IMR-90 (cell line): ENCODE measurements around the gene GLIS1. TPM values are rescaled to one million over a fixed set of nuclear protein-coding genes. Genes with fewer than 3 reads are reported as not detected.

ENCODE experiments used
- ATAC-seq: fragments of 200-7000 bp; cut with Tn5 transposase; 2 replicates; pipeline ENCODE4 v1.9.1; 2020; ENCODE audit warnings: low read depth, mild to moderate bottlenecking, moderate library complexity
- BruUV-seq: library from RNA; stranded (reverse); fragments of 400-500 nt; replicated peaks from 2 replicates; lab custom pipeline; 2021; lab: Mats Ljungman, UMichigan
- CTCF ChIA-PET: fragments of 300-600 bp; formaldehyde crosslinking; extraction: SDS; loops from one replicate; lab custom pipeline; 2021; ENCODE audit warnings: antibody characterized with exemption; lab: Yijun Ruan, JAX
- POLR2A ChIA-PET: fragments of 300-600 bp; sonication (Branson Sonifier 250); formaldehyde crosslinking; loops from one replicate; lab custom pipeline; 2022; ENCODE audit warnings: antibody characterized with exemption; ENCODE audit not compliant: unreplicated experiment; lab: Charles Lee
- DNase-seq: peaks from one replicate; pipeline ENCODE4 v3.0.0; 2013
- H2AFZ ChIP-seq: replicated peaks from 2 replicates; pipeline ENCODE3; 2013; ENCODE audit warnings: low read length, mild to moderate bottlenecking; ENCODE audit not compliant: poor library complexity
- H2AK5ac ChIP-seq: 2 replicates; pipeline ENCODE4 v1.6.1; 2013; ENCODE audit warnings: low read depth, low read length, inconsistent platforms
- H2AK9ac ChIP-seq: replicated peaks from 2 replicates; pipeline ENCODE3; 2013; ENCODE audit warnings: mild to moderate bottlenecking, low read depth, low read length, moderate library complexity; ENCODE audit not compliant: poor library complexity
- H2BK120ac ChIP-seq: 2 replicates; pipeline ENCODE4 v1.6.1; 2013; ENCODE audit warnings: low read depth, low read length, inconsistent platforms
- H2BK15ac ChIP-seq: 3 replicates; pipeline ENCODE4 v1.6.1; 2013; ENCODE audit warnings: low read depth, low read length, inconsistent platforms
- H2BK20ac ChIP-seq: 2 replicates; pipeline ENCODE4 v1.6.1; 2013; ENCODE audit warnings: low read depth, mild to moderate bottlenecking, inconsistent platforms, low read length, moderate library complexity
- H2BK5ac ChIP-seq: 2 replicates; pipeline ENCODE4 v1.6.1; 2013; ENCODE audit warnings: mild to moderate bottlenecking, low read depth, low read length, inconsistent platforms; ENCODE audit not compliant: poor library complexity, severe bottlenecking
- H3K14ac ChIP-seq: replicated peaks from 2 replicates; pipeline ENCODE4 v1.6.1; 2013; ENCODE audit warnings: low read depth, low read length, inconsistent platforms
- H3K18ac ChIP-seq: 2 replicates; pipeline ENCODE4 v1.6.1; 2013; ENCODE audit warnings: low read depth, low read length, control low read depth
- H3K23ac ChIP-seq: 2 replicates; pipeline ENCODE4 v1.6.1; 2013; ENCODE audit warnings: low read depth, low read length, inconsistent platforms
- H3K27ac ChIP-seq: 2 replicates; pipeline ENCODE4 v1.5.1; 2013; ENCODE audit warnings: mild to moderate bottlenecking, control low read depth, low read length; ENCODE audit not compliant: insufficient read depth
- H3K27me3 ChIP-seq: 2 replicates; pipeline ENCODE4 v1.6.1; 2013; ENCODE audit warnings: low read length; ENCODE audit not compliant: control insufficient read depth, insufficient read depth
- H3K36me3 ChIP-seq: 2 replicates; pipeline ENCODE4 v1.6.1; 2013; ENCODE audit warnings: low read length, mixed read lengths; ENCODE audit not compliant: control insufficient read depth, insufficient read depth
- H3K4ac ChIP-seq: 2 replicates; pipeline ENCODE4 v1.6.1; 2013; ENCODE audit warnings: low read depth, low read length, inconsistent platforms
- H3K4me1 ChIP-seq: 2 replicates; pipeline ENCODE4 v1.6.1; 2013; ENCODE audit warnings: low read length, mixed read lengths; ENCODE audit not compliant: control insufficient read depth, insufficient read depth
- H3K4me2 ChIP-seq: 2 replicates; pipeline ENCODE4 v1.6.1; 2013; ENCODE audit warnings: low read depth, mild to moderate bottlenecking, control low read depth, low read length, moderate library complexity
- H3K4me3 ChIP-seq: 2 replicates; pipeline ENCODE4 v1.5.1; 2013; ENCODE audit warnings: low read depth, mild to moderate bottlenecking, control low read depth, low read length, moderate library complexity; ENCODE audit not compliant: insufficient read depth
- H3K56ac ChIP-seq: 2 replicates; pipeline ENCODE4 v1.6.1; 2013; ENCODE audit warnings: low read length, inconsistent platforms; ENCODE audit not compliant: insufficient read depth; ENCODE audit errors: extremely low read depth
- H3K79me1 ChIP-seq, 2 experiments: 2 replicates each; pipeline ENCODE4 v1.6.1; 2013; ENCODE audit warnings: low read length in 2 of 2, inconsistent platforms in 1 of 2, low read depth in 1 of 2
- H3K9ac ChIP-seq: 2 replicates; pipeline ENCODE4 v1.6.1; 2013; ENCODE audit warnings: low read depth, low read length, control low read depth
- H3K9me1 ChIP-seq: 2 replicates; pipeline ENCODE4 v1.6.1; 2013; ENCODE audit warnings: low read length, inconsistent platforms; ENCODE audit not compliant: insufficient read depth
- H3K9me3 ChIP-seq: 2 replicates; pipeline ENCODE4 v1.6.1; 2013; ENCODE audit warnings: low read length; ENCODE audit not compliant: control insufficient read depth, insufficient read depth
- H4K20me1 ChIP-seq: 2 replicates; pipeline ENCODE4 v1.6.1; 2013; ENCODE audit warnings: low read length, inconsistent platforms; ENCODE audit not compliant: insufficient read depth
- H4K5ac ChIP-seq: 2 replicates; pipeline ENCODE4 v1.6.1; 2013; ENCODE audit warnings: mild to moderate bottlenecking, low read depth, low read length, control low read depth
- H4K8ac ChIP-seq, 2 experiments: 2 replicates each; pipeline ENCODE4 v1.6.1; 2013; ENCODE audit warnings: low read depth in 2 of 2, low read length in 2 of 2, control low read depth in 1 of 2, inconsistent platforms in 1 of 2
- H4K91ac ChIP-seq: 2 replicates; pipeline ENCODE4 v1.6.1; 2013; ENCODE audit warnings: low read depth, low read length, inconsistent platforms; ENCODE audit not compliant: insufficient read depth
- BHLHE40 ChIP-seq: fragments of 150-350 bp; IDR thresholded peaks from 2 replicates; pipeline ENCODE4 v1.6.1; 2016; ENCODE audit warnings: mild to moderate bottlenecking, low read depth, low read length
- CEBPB ChIP-seq: IDR thresholded peaks from 2 replicates; pipeline ENCODE4 v1.6.1; 2012; ENCODE audit warnings: low read depth, low read length, improper control_type of control experiment
- CHD1 ChIP-seq: IDR thresholded peaks from 2 replicates; pipeline ENCODE4 v1.6.1; 2012; ENCODE audit warnings: low read depth, low read length, improper control_type of control experiment
- CTCF ChIP-seq: conservative IDR thresholded peaks from 2 replicates; pipeline ENCODE4 v1.5.1; 2012; ENCODE audit warnings: mild to moderate bottlenecking, low read depth, low read length, improper control_type of control experiment
- FOS ChIP-seq: fragments of 150-350 bp; IDR thresholded peaks from 2 replicates; pipeline ENCODE4 v1.6.1; 2016; ENCODE audit warnings: low read depth, low read length
- MAFK ChIP-seq: IDR thresholded peaks from 2 replicates; pipeline ENCODE4 v1.6.1; 2012; ENCODE audit warnings: low read depth, low read length, improper control_type of control experiment
- MAZ ChIP-seq: IDR thresholded peaks from 2 replicates; pipeline ENCODE4 v1.6.1; 2012; ENCODE audit warnings: low read depth, mild to moderate bottlenecking, low read length, improper control_type of control experiment, moderate library complexity, borderline replicate concordance
- MXI1 ChIP-seq: IDR thresholded peaks from 2 replicates; pipeline ENCODE4 v1.6.1; 2012; ENCODE audit warnings: low read depth, mild to moderate bottlenecking, low read length, moderate library complexity, borderline replicate concordance
- NFE2L2 ChIP-seq: fragments of 150-350 bp; IDR thresholded peaks from 2 replicates; pipeline ENCODE4 v1.6.1; 2016; ENCODE audit warnings: low read depth, mild to moderate bottlenecking, low read length
- POLR2A ChIP-seq: IDR thresholded peaks from 2 replicates; pipeline ENCODE4 v1.6.1; 2012; ENCODE audit warnings: mild to moderate bottlenecking, low read depth, low read length
- RAD21 ChIP-seq: IDR thresholded peaks from 2 replicates; pipeline ENCODE4 v1.6.1; 2012; ENCODE audit warnings: low read length, improper control_type of control experiment
- RCOR1 ChIP-seq: IDR thresholded peaks from 2 replicates; pipeline ENCODE4 v1.6.1; 2012; ENCODE audit warnings: mild to moderate bottlenecking, low read length, improper control_type of control experiment; ENCODE audit not compliant: insufficient replicate concordance
- RFX5 ChIP-seq: IDR thresholded peaks from 2 replicates; pipeline ENCODE4 v1.8.0; 2012; ENCODE audit warnings: low read depth, mild to moderate bottlenecking, low read length, moderate library complexity
- SMC3 ChIP-seq: fragments of 150-350 bp; IDR thresholded peaks from 2 replicates; pipeline ENCODE4 v1.6.1; 2016; ENCODE audit warnings: low read depth, mild to moderate bottlenecking, antibody characterized with exemption, low read length, moderate library complexity
- WGBS, 2 experiments: methylation state at CpG; one replicate each; pipeline versions ENCODE4 v1.1.5 to v1.1.7; 2013; ENCODE audit warnings: missing lambda C conversion rate in 2 of 2; ENCODE audit not compliant: insufficient read length in 1 of 2; ENCODE audit errors: extremely low coverage in 2 of 2; 5-methylcytosine and 5-hydroxymethylcytosine counted together
- dilution Hi-C: fragments of 300-500 bp; cut with HindIII; formaldehyde crosslinking; loops from one replicate; pipeline ENCODE4 v1.14.3; 2018; ENCODE audit warnings: low sequenced_read_pairs; ENCODE audit not compliant: unreplicated experiment
- in situ Hi-C: fragments of 300-500 bp; cut with MboI; formaldehyde crosslinking; loops from 3 replicates; pipeline ENCODE4 v1.14.3; 2019; ENCODE audit warnings: low sequenced_read_pairs, inconsistent platforms, mixed read lengths
- intact Hi-C: fragments of 100-400 bp; cut with micrococcal nuclease; formaldehyde crosslinking; loops from 2 replicates; pipeline ENCODE4 v1.10.0; 2022
- polyA plus RNA-seq, 3 experiments: library from polyadenylated mRNA; depleted of rRNA; stranded (reverse); fragments of >200 nt; gene quantifications; 2 replicates each; pipeline ENCODE4 v1.2.3, GENCODE V29; 2012; ENCODE audit warnings: low replicate concordance in 1 of 3
- total RNA-seq: library from RNA; depleted of rRNA; stranded (reverse); fragments of >200 nt; gene quantifications from 2 replicates; pipeline ENCODE4 v1.2.3, GENCODE V29; 2012

GLIS1 gene
- total and polyA plus RNA-seq, 2 of the 4 experiments (the other 2 are of a cell fraction): 0.18 to 2.3 TPM

- Histone ChIP-seq H4K20me1 (peaks cover 21% of the 10 kb centered on the region; the same call in 1 of the 2 replicates), H3K4me3 (no peak overlapping the region), H3K4ac (peak overlapping the region; percentile 48), H4K8ac (peak overlapping the region in 1 of 2 experiments; percentile 34; a peak in 1 of 4 replicates), H2AK5ac (peak overlapping the region; percentile 83), H3K9me1 (peaks cover 54% of the 10 kb centered on the region), H3K18ac (peak overlapping the region; percentile 6), H2AK9ac (peak overlapping the region; percentile 33), H3K27me3 (peaks cover 6% of the 10 kb centered on the region), H3K4me1 (peaks cover 25% of the 10 kb centered on the region), H2BK120ac (peak overlapping the region; percentile 74), H3K9me3 (no peaks in the 10 kb centered on the region), H2AFZ (peak overlapping the region; percentile 9), H3K36me3 (no peaks in the 10 kb centered on the region; the same call in none of the 2 replicates), H3K27ac (no peak overlapping the region; the same call in 1 of the 2 replicates), H3K9ac (no peak overlapping the region), H2BK20ac (peak overlapping the region; percentile 31), H3K79me1 (peaks cover 2 to 36% of the 10 kb centered on the region in 2 experiments), H3K14ac (peak overlapping the region; percentile 39; the same call in 1 of the 2 replicates), H4K91ac (peak overlapping the region; percentile 76), H2BK5ac (peak overlapping the region; percentile 55), H3K4me2 (peak overlapping the region; percentile 50; the same call in 1 of the 2 replicates), H3K56ac (no peak overlapping the region), H2BK15ac (peak overlapping the region; percentile 63; the same call in 1 of the 3 replicates), H3K23ac (peak overlapping the region; percentile 71), H4K5ac (no peak overlapping the region)
- TF ChIP-seq MAZ (no peak), CTCF (no peak), FOS (no peak), BHLHE40 (no peak), POLR2A (no peak), RFX5 (no peak), RCOR1 (no peak), NFE2L2 (no peak), MXI1 (no peak), SMC3 (no peak), RAD21 (no peak), CEBPB (no peak), MAFK (no peak), CHD1 (no peak)
- no TSS peak for BruUV-seq
- intact Hi-C loops: no loop called here
- dilution Hi-C loops: no loop called here
- ChIA-PET CTCF (interaction anchor here (1.1 kb wide), 1 partner anchor 77 kb away, joined by 3 read pairs; no protein-coding TSS in a partner anchor), POLR2A (no interaction called here)
- ATAC-seq: peak; percentile 5; the same call in 1 of the 2 replicates
- 97% methylated on average over 6 of the region's 11 CpGs; no CpG with 5 or more reads in 1 of the 2 experiments for WGBS, 2 experiments
- in situ Hi-C loops: no loop called here
- no peak for DNase-seq
Measured at GRCh38 chr1:53656747-53657530, 82.0 kb downstream of the GLIS1 start.
